AG09309 (cell line): ENCODE measurements around the gene PMPCA.

Source experiments
- DNase-seq: peaks from one replicate; pipeline ENCODE4 v3.0.0-alpha.2; 2010; ENCODE audit warnings: low read depth
- H3K4me3 ChIP-seq: 2 replicates; pipeline ENCODE4 v1.5.1; 2011; ENCODE audit warnings: mild to moderate bottlenecking, low read depth, low read length, moderate library complexity; ENCODE audit not compliant: control insufficient read depth
- CTCF ChIP-seq: IDR thresholded peaks from 2 replicates; pipeline ENCODE4 v1.5.1; 2011; ENCODE audit warnings: mild to moderate bottlenecking, low read depth, low read length, inconsistent platforms; ENCODE audit not compliant: insufficient read depth, control insufficient read depth; ENCODE audit errors: missing control alignments

The PMPCA gene

GRCh38 chr9:136363949-136364748 is 46.3 kb upstream of the PMPCA start:
- TF ChIP-seq CTCF, result no peak
- peak overlapping the region; percentile 3 for H3K4me3 ChIP-seq

DNA sequence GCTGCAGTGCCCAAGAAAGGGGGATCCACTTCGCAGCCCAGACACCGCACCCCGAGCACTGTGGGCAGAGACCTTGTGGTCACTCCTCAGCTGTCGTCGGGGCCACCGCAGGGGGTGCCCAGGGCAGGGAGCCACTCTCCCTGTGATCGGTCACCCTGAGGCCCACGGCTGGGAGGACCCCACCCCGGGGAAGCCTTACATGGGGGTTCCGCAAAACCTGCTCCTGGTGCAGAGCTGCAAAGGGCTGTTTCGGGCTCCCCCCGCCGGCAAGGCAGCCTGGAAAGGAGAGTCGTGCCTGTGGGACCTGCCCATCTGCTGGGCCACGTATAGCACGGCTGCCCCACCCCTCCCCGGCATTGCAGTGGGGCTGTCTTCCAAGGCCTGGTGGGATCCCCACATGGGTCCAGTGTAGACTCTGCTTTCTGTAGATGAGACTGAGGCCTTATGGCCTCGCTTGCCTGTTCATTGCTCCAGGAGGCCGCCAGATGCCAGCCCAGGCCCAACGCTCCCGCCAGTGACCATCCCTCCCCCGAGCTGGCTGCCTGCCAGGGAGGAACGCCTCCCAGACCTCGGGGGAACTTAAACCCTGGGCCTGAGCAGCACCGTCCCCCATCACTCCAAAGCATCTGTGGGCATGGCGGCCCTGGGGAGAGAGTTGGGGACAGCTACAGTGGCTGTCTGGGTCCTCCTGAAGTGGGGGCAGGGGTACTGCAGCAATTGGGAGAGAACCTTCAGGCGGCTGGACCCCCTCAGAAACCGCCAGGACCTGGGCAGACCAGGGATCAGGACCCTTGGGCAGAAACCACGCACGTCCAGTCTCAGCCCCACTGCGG is 45.3 kb upstream of the PMPCA start:
- DNase-seq, result no peak
- H3K4me3 ChIP-seq, result no peak overlapping the region
- no peak for TF ChIP-seq CTCF

More at GRCh38 chr9:136363949-136364748, 46.3 kb upstream of the PMPCA start:
- no peak for DNase-seq

- no peak for DNase-seq
- no peak overlapping the region for H3K4me3 ChIP-seq
- no peak for TF ChIP-seq CTCF
These were observed 44.7 kb upstream of the PMPCA start for GRCh38 chr9:136365775-136366222.

GRCh38 chr9:136366826-136367225 is 43.6 kb upstream of the PMPCA start:
- no peak for TF ChIP-seq CTCF
- no peak for DNase-seq
- no peak overlapping the region for H3K4me3 ChIP-seq

GRCh38 chr9:136367296-136368145 is 42.9 kb upstream of the PMPCA start:
- no peak for DNase-seq
- H3K4me3 ChIP-seq, result no peak overlapping the region
- no peak for TF ChIP-seq CTCF

GRCh38 chr9:136368190-136368589 is 42.3 kb upstream of the PMPCA start:
- no peak for DNase-seq
- no peak for TF ChIP-seq CTCF
- no peak overlapping the region for H3K4me3 ChIP-seq
